A673 (cell line): ENCODE results near the gene KCNQ4. TPM values are rescaled to one million over a fixed set of nuclear protein-coding genes. Genes with fewer than 3 reads are reported as not detected.

Experiments
- BruUV-seq: library from RNA; stranded (reverse); fragments of 400-500 nt; replicated peaks from 2 replicates; lab custom pipeline; 2021; lab: Mats Ljungman, UMichigan
- CTCF ChIA-PET: fragments of 300-600 bp; sonication (Branson Sonifier 250); formaldehyde crosslinking; loops from one replicate; lab custom pipeline; 2022; ENCODE audit warnings: antibody characterized with exemption; lab: Charles Lee
- POLR2A ChIA-PET: fragments of 300-600 bp; sonication (Branson Sonifier 250); formaldehyde crosslinking; loops from one replicate; lab custom pipeline; 2022; ENCODE audit warnings: antibody characterized with exemption; ENCODE audit not compliant: low non-redundant PET; lab: Charles Lee
- DNase-seq: peaks from one replicate; pipeline ENCODE4 v3.0.0-alpha.2; 2015; ENCODE audit warnings: low spot score
- H3K27ac ChIP-seq: fragments of 200-600 bp; sonication (generic); 2 replicates; pipeline ENCODE4 v1.5.1; 2016; ENCODE audit warnings: mixed run types, low read depth, mild to moderate bottlenecking, mixed read lengths, antibody characterized with exemption, low read length; ENCODE audit not compliant: poor library complexity, severe bottlenecking
- H3K27me3 ChIP-seq: fragments of 200-600 bp; sonication (generic); replicated peaks from 2 replicates; pipeline ENCODE4 v1.6.1; 2017; ENCODE audit warnings: mixed run types, low read depth, mild to moderate bottlenecking, mixed read lengths, antibody characterized with exemption, low read length; ENCODE audit not compliant: insufficient read depth, poor library complexity
- H3K36me3 ChIP-seq: fragments of 200-600 bp; sonication (generic); 2 replicates; pipeline ENCODE4 v1.6.1; 2016; ENCODE audit warnings: mixed run types, mild to moderate bottlenecking, mixed read lengths, antibody characterized with exemption, low read length; ENCODE audit not compliant: insufficient read depth, poor library complexity, severe bottlenecking
- H3K4me1 ChIP-seq: fragments of 200-600 bp; sonication (generic); 2 replicates; pipeline ENCODE4 v1.6.1; 2017; ENCODE audit warnings: mixed run types, mild to moderate bottlenecking, mixed read lengths, antibody characterized with exemption, low read length; ENCODE audit not compliant: insufficient read depth, poor library complexity, severe bottlenecking
- H3K4me3 ChIP-seq: fragments of 200-600 bp; sonication (generic); 2 replicates; pipeline ENCODE4 v1.5.1; 2016; ENCODE audit warnings: low read depth, mixed run types, mild to moderate bottlenecking, mixed read lengths, low read length; ENCODE audit not compliant: poor library complexity, severe bottlenecking
- H3K9me3 ChIP-seq: fragments of 200-600 bp; sonication (generic); 2 replicates; pipeline ENCODE4 v1.6.1; 2016; ENCODE audit warnings: mixed run types, low read depth, mild to moderate bottlenecking, mixed read lengths, antibody characterized with exemption, low read length; ENCODE audit not compliant: poor library complexity, severe bottlenecking
- EZH2 ChIP-seq: fragments of 200-600 bp; sonication (generic); IDR thresholded peaks from 2 replicates; pipeline ENCODE4 v1.6.1; 2017; ENCODE audit warnings: borderline replicate concordance, low read depth, mild to moderate bottlenecking, mixed read lengths, antibody characterized with exemption, low read length; ENCODE audit not compliant: poor library complexity, severe bottlenecking
- intact Hi-C: fragments of 100-400 bp; cut with micrococcal nuclease; formaldehyde crosslinking; loops from one replicate; pipeline ENCODE4 v1.10.0; 2022; ENCODE audit not compliant: unreplicated experiment
- total RNA-seq: library from RNA; stranded (reverse); gene quantifications from 2 replicates; pipeline ENCODE4 v1.2.3, GENCODE V29; 2021
- TF ChIP-seq, protein P1 (sequence below): fragments of 300-800, 200-600 bp; sonication (generic); conservative IDR thresholded peaks from 2 replicates; pipeline ENCODE4 v1.5.1; 2017; ENCODE audit warnings: low read depth, mild to moderate bottlenecking, antibody characterized with exemption, low read length, moderate library complexity, mixed read lengths

The KCNQ4 gene
- total RNA-seq, 1 experiment from 2014 or later, result 0.62 TPM

- TF ChIP-seq, protein P1, sequence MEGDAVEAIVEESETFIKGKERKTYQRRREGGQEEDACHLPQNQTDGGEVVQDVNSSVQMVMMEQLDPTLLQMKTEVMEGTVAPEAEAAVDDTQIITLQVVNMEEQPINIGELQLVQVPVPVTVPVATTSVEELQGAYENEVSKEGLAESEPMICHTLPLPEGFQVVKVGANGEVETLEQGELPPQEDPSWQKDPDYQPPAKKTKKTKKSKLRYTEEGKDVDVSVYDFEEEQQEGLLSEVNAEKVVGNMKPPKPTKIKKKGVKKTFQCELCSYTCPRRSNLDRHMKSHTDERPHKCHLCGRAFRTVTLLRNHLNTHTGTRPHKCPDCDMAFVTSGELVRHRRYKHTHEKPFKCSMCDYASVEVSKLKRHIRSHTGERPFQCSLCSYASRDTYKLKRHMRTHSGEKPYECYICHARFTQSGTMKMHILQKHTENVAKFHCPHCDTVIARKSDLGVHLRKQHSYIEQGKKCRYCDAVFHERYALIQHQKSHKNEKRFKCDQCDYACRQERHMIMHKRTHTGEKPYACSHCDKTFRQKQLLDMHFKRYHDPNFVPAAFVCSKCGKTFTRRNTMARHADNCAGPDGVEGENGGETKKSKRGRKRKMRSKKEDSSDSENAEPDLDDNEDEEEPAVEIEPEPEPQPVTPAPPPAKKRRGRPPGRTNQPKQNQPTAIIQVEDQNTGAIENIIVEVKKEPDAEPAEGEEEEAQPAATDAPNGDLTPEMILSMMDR, result no peak
- no peak for TF ChIP-seq EZH2
- H3K27ac ChIP-seq, result no peak overlapping the region
- DNase-seq, result no peak
- intact Hi-C loops, result no loop called here
- POLR2A ChIA-PET, result no interaction called here
- no peaks in the 10 kb centered on the region for H3K9me3 ChIP-seq
- BruUV-seq, result no TSS peak
- peaks cover 12% of the 10 kb centered on the region for H3K4me1 ChIP-seq
- CTCF ChIA-PET, result no interaction called here
- H3K27me3 ChIP-seq, result no peaks in the 10 kb centered on the region
- no peaks in the 10 kb centered on the region for H3K36me3 ChIP-seq
- no peak overlapping the region for H3K4me3 ChIP-seq
These were observed 2.8 kb downstream of the KCNQ4 start for GRCh38 chr1:40786171-40786994.

DNA sequence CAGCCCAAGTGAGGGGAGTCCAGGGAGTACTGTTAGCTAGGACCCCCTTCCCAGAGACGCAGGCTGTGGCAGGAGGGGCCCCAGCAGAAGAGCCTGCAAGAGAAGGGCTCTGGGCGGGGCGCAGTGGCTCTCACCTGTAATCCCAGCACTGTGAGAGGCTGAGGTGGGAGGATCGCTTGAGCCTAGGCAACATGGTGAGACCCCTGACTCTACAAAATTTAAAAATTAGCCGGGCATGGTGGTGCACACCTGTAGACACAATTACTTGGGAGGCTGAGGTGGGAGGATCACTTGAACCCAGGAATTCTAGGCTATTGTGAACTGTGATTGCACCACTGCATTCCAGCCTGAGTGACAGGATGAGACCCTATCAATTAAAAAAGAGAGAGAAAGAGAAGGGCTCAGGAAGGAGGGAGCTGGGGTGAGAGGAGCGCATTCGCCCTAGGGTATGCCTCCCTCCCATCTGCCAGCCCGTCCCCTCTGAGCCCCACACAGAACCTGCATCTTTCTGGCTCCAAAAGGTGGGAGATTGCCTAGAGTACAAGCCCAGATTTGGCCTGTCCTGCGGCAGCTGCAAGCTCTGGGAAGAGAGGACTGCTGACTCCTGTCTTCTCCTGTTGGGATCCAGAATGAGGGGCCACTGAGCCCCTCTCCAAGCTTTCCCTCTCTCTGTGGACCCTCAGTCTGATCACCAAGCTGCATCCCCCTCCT lies 3.6 kb downstream of the KCNQ4 start:
- Histone ChIP-seq H3K27me3 (no peaks in the 10 kb centered on the region), H3K27ac (no peak overlapping the region), H3K36me3 (no peaks in the 10 kb centered on the region), H3K4me1 (peaks cover 12% of the 10 kb centered on the region), H3K9me3 (no peaks in the 10 kb centered on the region), H3K4me3 (no peak overlapping the region)
- no peak for DNase-seq
- intact Hi-C loops, result no loop called here
- no TSS peak for BruUV-seq
- TF ChIP-seq EZH2, result no peak
- TF ChIP-seq, protein P1, result no peak
- CTCF ChIA-PET, result no interaction called here
- POLR2A ChIA-PET, result no interaction called here

DNA sequence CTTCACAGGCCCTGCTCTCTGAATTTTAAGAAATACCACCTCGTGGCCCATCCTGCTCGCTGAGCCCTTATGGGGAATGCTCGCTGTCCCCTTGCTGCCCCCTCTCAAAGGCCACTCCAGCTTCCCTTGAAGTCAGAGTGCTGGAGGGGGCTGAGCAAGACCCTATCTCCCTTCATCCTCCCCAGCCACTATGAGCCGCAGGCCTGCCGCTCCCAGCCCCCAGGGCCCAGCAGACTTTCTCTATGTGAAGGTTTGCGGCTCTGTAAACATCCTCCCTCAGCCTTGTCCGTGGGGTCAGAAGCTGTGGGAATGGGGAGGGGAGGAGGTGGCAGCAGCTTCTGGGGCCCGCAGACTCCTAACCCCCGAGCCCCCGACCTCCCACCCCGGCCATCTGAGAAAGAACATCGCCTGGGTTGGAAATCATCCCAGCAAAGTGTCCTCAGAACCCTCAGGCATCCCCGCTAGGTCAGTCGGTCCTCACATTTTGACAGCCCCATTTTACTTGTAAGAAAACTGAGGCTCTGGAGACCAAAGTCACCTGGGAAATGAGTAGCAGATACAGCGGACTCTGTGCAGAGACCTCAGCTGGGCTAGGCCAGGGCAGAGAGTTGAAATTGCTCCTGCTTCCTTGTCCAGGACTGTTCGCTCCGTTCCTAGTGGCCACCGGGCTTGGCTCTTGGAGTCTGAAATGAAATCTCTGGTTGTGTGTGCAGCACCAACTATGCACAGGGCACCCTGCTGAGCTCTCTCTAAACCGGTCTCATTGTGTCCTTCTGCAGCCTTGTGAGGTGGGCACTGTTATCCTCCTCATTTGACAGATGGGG lies 4.4 kb downstream of the KCNQ4 start:
- POLR2A ChIA-PET, result no interaction called here
- no peak for DNase-seq
- BruUV-seq, result no TSS peak
- intact Hi-C loops, result no loop called here
- no peaks in the 10 kb centered on the region for H3K9me3 ChIP-seq
- no peaks in the 10 kb centered on the region for H3K36me3 ChIP-seq
- no peaks in the 10 kb centered on the region for H3K27me3 ChIP-seq
- TF ChIP-seq, protein P1, result no peak
- no peak for TF ChIP-seq EZH2
- no peak overlapping the region for H3K27ac ChIP-seq
- peaks cover 4% of the 10 kb centered on the region for H3K4me1 ChIP-seq
- CTCF ChIA-PET, result no interaction called here
- H3K4me3 ChIP-seq, result no peak overlapping the region
